Left lung (tissue), 10 donors: Measurements from ENCODE around the gene DISP3. TPM values are rescaled to one million over a fixed set of nuclear protein-coding genes. Genes with fewer than 3 reads are reported as not detected.
A peak's percentile ranks its signal among the peaks of the same experiment; 100 is the strongest.

Experiments
- ATAC-seq: fragments of 200-7000 bp; cut with Tn5 transposase; one replicate; pipeline ENCODE4 v1.9.1; 2020; ENCODE audit warnings: moderate library complexity
- DNase-seq, 4 donors: peaks; one replicate each; pipeline ENCODE4 v3.0.0-alpha.2; 2013 to 2020
- H3K27ac ChIP-seq, 2 donors: fragments of 200-600 bp; sonication (generic) in 1 of 2; one replicate each; pipeline versions ENCODE4 v1.5.0 to v1.8.0; 2020 to 2021
- H3K27me3 ChIP-seq, 2 donors: fragments of 200-600 bp; sonication (generic) in 1 of 2; one replicate each; pipeline versions ENCODE4 v1.5.0 to v1.8.0; 2020 to 2021
- H3K36me3 ChIP-seq, 2 donors: fragments of 200-600 bp; sonication (generic) in 1 of 2; one replicate each; pipeline versions ENCODE4 v1.5.0 to v1.8.0; 2020 to 2021
- H3K4me1 ChIP-seq, 2 donors: fragments of 200-600 bp; one replicate each; pipeline ENCODE4 v1.8.0; 2021
- H3K4me3 ChIP-seq, 2 donors: fragments of 200-600 bp; sonication (generic) in 1 of 2; one replicate each; pipeline versions ENCODE4 v1.5.0 to v1.8.0; 2020 to 2021; ENCODE audit warnings: mild to moderate bottlenecking in 1 of 2
- H3K9me3 ChIP-seq, 2 donors: fragments of 200-600 bp; sonication (generic) in 1 of 2; one replicate each; pipeline versions ENCODE4 v1.5.0 to v1.8.0; 2020 to 2021
- intact Hi-C, 2 donors: fragments of 100-400 bp; cut with DNase I; formaldehyde crosslinking; loops; one replicate each; pipeline versions ENCODE4 v1.11.2 to v1.14.2; 2022
- polyA plus RNA-seq, 6 donors: library from polyadenylated mRNA; unstranded; fragments of 120-200 nt; gene quantifications; one replicate each; pipeline ENCODE4 v1.2.1, GENCODE V29; 2013; ENCODE audit not compliant: insufficient read length in 6 of 6
- total RNA-seq, 2 donors: library from RNA; stranded (reverse); fragmentation: NEBNext Ultra II Directional; extraction: Animal tissue kit (Norgen Biotek cat#: 25700); gene quantifications; one replicate each; pipeline ENCODE4 v1.2.1, GENCODE V29; 2021
- TF ChIP-seq, protein P1 (sequence below), 2 donors: fragments of 200-600 bp; sonication (generic) in 1 of 2; IDR thresholded peaks; one replicate each; pipeline versions ENCODE4 v1.5.0 to v1.8.0; 2021; ENCODE audit warnings: antibody characterized with exemption in 2 of 2
- donor health status: DM: no; HTN: yes; CAD: no.
- donor health status: DM: no; HTN: no; CAD: no.

DISP3 gene
- total and polyA plus RNA-seq, 8 donors = 0.05 to 0.98 (median 0.53) TPM

DNA sequence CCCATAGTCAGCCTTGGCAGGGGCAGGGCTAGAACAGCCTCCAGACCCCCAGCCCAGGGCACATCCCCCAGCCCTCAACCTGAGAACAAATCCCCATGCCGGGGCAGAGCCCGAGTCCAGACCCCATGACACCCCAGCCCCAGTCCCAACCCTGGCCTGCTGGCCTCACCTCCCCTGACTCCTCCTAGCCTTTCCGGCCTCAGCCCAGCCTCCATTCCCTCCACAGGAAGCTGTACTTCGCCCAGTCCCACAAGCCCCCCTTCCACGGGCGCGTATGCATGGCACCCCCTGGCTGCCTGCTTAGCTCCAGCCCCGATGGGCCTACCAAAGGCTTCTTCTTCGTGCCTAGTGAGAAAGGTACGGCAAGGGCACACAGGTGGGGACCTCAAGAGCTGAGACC, 50.4 kb downstream of the DISP3 start:
- H3K4me1 ChIP-seq = no peaks in the 10 kb centered on the region
- no peak overlapping the region for H3K27ac ChIP-seq
- no peak overlapping the region for H3K4me3 ChIP-seq
- ATAC-seq (no peak), DNase-seq (peak in 1 of 4 donors; percentile 58)
- no peaks in the 10 kb centered on the region for H3K36me3 ChIP-seq
- TF ChIP-seq, protein P1, sequence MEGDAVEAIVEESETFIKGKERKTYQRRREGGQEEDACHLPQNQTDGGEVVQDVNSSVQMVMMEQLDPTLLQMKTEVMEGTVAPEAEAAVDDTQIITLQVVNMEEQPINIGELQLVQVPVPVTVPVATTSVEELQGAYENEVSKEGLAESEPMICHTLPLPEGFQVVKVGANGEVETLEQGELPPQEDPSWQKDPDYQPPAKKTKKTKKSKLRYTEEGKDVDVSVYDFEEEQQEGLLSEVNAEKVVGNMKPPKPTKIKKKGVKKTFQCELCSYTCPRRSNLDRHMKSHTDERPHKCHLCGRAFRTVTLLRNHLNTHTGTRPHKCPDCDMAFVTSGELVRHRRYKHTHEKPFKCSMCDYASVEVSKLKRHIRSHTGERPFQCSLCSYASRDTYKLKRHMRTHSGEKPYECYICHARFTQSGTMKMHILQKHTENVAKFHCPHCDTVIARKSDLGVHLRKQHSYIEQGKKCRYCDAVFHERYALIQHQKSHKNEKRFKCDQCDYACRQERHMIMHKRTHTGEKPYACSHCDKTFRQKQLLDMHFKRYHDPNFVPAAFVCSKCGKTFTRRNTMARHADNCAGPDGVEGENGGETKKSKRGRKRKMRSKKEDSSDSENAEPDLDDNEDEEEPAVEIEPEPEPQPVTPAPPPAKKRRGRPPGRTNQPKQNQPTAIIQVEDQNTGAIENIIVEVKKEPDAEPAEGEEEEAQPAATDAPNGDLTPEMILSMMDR (IDR thresholded peaks at IDR 0.05) = no peak
- peaks cover 0 to 5% of the 10 kb centered on the region in 2 donors for H3K27me3 ChIP-seq
- no peaks in the 10 kb centered on the region for H3K9me3 ChIP-seq
- intact Hi-C loops = no loop called here

DNA sequence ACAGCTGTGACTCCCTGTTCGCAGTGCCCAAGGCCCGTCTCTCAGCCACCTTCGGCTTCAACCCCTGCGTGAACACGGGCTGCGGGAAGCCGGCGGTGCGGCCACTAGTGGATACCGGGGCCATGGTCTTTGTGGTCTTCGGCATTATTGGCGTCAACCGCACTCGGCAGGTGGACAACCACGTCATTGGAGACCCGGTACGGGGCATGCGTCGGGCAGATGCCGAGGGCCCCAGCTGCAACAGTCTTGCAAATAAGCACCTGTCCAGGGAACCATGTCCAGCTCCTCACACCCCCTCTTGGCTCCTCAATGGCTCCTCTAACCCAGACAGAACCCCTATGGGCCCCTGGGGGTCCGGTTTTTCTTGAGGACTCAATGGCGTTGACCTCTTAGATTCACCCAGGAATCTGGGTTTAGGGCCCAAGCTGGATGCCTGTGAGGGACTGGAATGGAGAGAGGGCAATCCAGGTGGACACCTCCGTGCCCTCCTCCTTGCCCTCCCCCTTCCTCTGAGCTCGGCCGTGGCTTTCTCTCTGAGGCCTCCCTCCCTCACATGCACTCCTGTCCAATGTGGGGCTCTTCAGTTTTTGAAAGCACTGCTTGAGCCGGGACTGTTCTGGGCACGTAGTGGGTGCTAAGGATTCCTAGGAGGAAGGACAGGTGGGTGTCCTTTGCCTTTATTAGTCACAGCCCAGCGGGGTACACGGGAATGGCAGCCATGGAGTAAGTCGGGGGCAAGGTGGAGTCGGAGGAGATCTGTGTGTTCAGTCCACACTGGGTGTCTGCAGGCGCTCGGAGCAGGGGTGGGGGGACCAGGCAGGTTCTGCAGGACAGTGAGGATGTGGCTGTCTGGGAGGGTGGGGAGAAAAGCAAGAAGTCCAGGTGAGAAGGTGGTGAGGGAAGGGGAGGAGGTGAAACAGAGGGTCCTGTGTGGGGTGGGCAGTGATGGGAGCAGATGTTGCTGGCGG, 51.1 kb downstream of the DISP3 start:
- ATAC-seq = no peak
- no peak overlapping the region for H3K27ac ChIP-seq

DNA sequence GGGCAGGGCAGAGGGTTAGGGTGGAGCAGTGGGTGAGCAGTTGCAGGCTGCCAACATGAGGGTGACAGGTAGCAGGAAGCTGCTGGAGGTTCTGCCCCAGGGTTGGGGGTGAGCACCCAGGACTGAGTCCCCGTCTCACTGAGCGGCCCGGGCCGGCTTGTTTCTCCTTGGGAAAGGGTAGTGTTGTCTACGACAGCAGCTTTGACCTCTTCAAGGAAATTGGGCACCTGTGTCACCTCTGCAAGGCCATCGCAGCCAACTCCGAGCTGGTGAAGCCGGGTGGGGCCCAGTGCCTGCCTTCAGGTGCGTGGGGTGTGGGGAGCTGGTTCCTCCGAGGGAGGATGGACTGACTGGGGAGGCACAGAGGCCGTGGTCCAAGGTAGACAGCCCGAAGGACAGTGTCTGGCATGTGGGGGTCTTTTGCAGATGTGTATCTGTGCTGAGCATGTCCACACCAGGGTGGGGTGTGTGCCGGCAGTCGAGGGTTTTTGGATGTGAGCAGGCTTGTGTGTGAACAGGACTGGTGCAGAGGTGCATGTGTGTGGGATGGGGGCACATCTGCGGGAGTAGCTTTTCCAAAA, 51.9 kb downstream of the DISP3 start:
- no peak overlapping the region for H3K4me3 ChIP-seq
- H3K27me3 ChIP-seq = peaks cover 0 to 5% of the 10 kb centered on the region in 2 donors
- H3K36me3 ChIP-seq = no peaks in the 10 kb centered on the region
- H3K4me1 ChIP-seq = no peaks in the 10 kb centered on the region
- peak in 1 of 4 donors; percentile 74 for DNase-seq
- H3K27ac ChIP-seq = no peak overlapping the region
- H3K9me3 ChIP-seq = no peaks in the 10 kb centered on the region
- TF ChIP-seq, protein P1 (IDR thresholded peaks at IDR 0.05) = no peak
- no peak for ATAC-seq
- intact Hi-C loops = no loop called here

More for the DNA sequence above, 51.1 kb downstream of the DISP3 start:
- H3K27me3 ChIP-seq = peaks cover 0 to 5% of the 10 kb centered on the region in 2 donors
- H3K36me3 ChIP-seq = no peaks in the 10 kb centered on the region
- no peaks in the 10 kb centered on the region for H3K4me1 ChIP-seq
- DNase-seq = peak in 1 of 4 donors; percentile 71
- intact Hi-C loops = no loop called here
- no peak overlapping the region for H3K4me3 ChIP-seq
- TF ChIP-seq, protein P1 (IDR thresholded peaks at IDR 0.05) = no peak
- no peaks in the 10 kb centered on the region for H3K9me3 ChIP-seq

DNA sequence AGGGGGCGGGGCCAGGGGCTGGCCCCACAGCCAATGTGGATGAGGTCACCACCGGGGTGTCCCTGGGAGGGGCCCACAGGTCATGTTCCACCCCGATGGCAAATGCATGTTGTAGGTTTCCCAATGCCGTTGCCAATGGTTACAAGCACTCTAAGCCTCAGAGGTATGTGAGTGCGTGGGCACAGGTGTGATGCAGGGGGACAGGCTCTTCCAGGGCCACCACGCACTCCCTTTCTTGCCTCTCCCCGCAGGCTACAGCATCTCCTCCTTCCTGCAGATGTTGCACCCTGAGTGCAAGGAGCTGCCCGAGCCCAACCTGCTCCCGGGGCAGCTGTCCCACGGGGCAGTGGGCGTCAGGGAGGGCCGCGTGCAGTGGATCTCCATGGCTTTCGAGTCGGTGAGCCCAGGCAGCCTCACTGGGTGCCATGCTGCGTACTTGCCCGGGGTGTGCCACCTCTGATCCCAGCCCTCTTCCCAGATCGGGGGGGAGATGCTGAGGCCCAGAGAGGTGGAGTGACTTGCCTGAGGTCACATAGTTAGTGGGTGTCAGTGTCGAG, 52.4 kb downstream of the DISP3 start:
- no peaks in the 10 kb centered on the region for H3K4me1 ChIP-seq
- no peak overlapping the region for H3K4me3 ChIP-seq
- TF ChIP-seq, protein P1 (IDR thresholded peaks at IDR 0.05) = no peak
- DNase-seq (peak in 2 of 4 donors; percentile 11 to 69), ATAC-seq (no peak)
- H3K27ac ChIP-seq = no peak overlapping the region
- intact Hi-C loops = no loop called here
- peaks cover 0 to 5% of the 10 kb centered on the region in 2 donors for H3K27me3 ChIP-seq
- H3K9me3 ChIP-seq = no peaks in the 10 kb centered on the region
- H3K36me3 ChIP-seq = no peaks in the 10 kb centered on the region

DNA sequence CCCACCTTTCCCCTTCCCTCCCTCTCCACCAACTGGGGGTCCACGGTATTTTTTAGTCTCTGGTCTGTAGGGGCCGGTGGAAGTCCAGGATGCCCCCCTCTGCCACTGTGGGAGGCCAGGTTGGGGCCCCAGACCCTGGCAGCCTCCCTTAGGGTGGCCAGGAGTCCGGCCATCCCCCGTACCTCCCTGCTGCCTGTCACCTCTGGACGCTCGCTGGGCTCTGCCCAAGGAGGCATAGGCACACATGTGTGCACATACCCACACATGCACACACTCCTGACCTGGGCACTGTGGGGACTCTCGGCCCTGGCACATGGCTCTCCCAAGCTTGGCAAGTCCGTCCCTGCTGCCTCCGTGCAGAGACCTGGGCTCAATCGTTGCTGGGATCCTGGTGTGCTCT, 53.0 kb downstream of the DISP3 start:
- H3K4me3 ChIP-seq = no peak overlapping the region
- H3K27me3 ChIP-seq = peaks cover 0 to 9% of the 10 kb centered on the region in 2 donors
- no peaks in the 10 kb centered on the region for H3K36me3 ChIP-seq
- H3K4me1 ChIP-seq = no peaks in the 10 kb centered on the region
- ATAC-seq (no peak), DNase-seq (peak in 1 of 4 donors; percentile 73)
- intact Hi-C loops = no loop called here
- H3K27ac ChIP-seq = no peak overlapping the region
- no peaks in the 10 kb centered on the region for H3K9me3 ChIP-seq
- TF ChIP-seq, protein P1 (IDR thresholded peaks at IDR 0.05) = no peak
